Mesenchymal stem cell (in vitro differentiated cells and primary cell): ENCODE results near the gene MTUS2.
A peak's percentile ranks its signal among the peaks of the same experiment; 100 is the strongest.

ENCODE experiments used
- DNase-seq: peaks from one replicate; pipeline ENCODE4 v3.0.0-alpha.2; 2013
- H2AFZ ChIP-seq: one replicate; pipeline ENCODE4 v1.6.1; 2013; ENCODE audit warnings: low read depth, mild to moderate bottlenecking, control low read depth, inconsistent platforms, low read length, moderate library complexity
- H2AK5ac ChIP-seq: 2 replicates; pipeline ENCODE4 v1.6.1; 2013; ENCODE audit warnings: low read length, moderate library complexity, mild to moderate bottlenecking, inconsistent platforms; ENCODE audit not compliant: severe bottlenecking
- H2BK120ac ChIP-seq: one replicate; pipeline ENCODE4 v1.6.1; 2013; ENCODE audit warnings: low read depth, mild to moderate bottlenecking, inconsistent platforms, low read length, moderate library complexity
- H2BK12ac ChIP-seq, 2 experiments: one replicate each; pipeline ENCODE4 v1.6.1; 2013; ENCODE audit warnings: inconsistent platforms in 2 of 2, low read length in 2 of 2, mild to moderate bottlenecking in 2 of 2, moderate library complexity in 2 of 2, control low read depth in 1 of 2
- H2BK15ac ChIP-seq: one replicate; pipeline ENCODE4 v1.6.1; 2013; ENCODE audit warnings: mild to moderate bottlenecking, low read depth, inconsistent platforms; ENCODE audit not compliant: poor library complexity, severe bottlenecking
- H2BK5ac ChIP-seq: 2 replicates; pipeline ENCODE4 v1.6.1; 2013; ENCODE audit warnings: low read depth, mild to moderate bottlenecking, low read length, control low read depth, inconsistent platforms; ENCODE audit not compliant: poor library complexity, severe bottlenecking
- H3K14ac ChIP-seq, 2 experiments: one replicate each; pipeline ENCODE4 v1.6.1; 2013; ENCODE audit warnings: inconsistent platforms in 2 of 2, low read length in 2 of 2, control low read depth in 1 of 2, mild to moderate bottlenecking in 1 of 2, moderate library complexity in 1 of 2
- H3K18ac ChIP-seq, 2 experiments: one replicate each; pipeline ENCODE4 v1.6.1; 2013; ENCODE audit warnings: inconsistent platforms in 2 of 2, low read length in 2 of 2, control low read depth in 1 of 2, low read depth in 1 of 2, mild to moderate bottlenecking in 1 of 2
- H3K23ac ChIP-seq, 2 experiments: one replicate each; pipeline ENCODE4 v1.6.1; 2013; ENCODE audit warnings: inconsistent platforms in 2 of 2, low read length in 2 of 2, mild to moderate bottlenecking in 2 of 2, moderate library complexity in 2 of 2, control low read depth in 1 of 2
- H3K27ac ChIP-seq: 2 replicates; pipeline ENCODE4 v1.5.1; 2013; ENCODE audit warnings: mild to moderate bottlenecking, moderate library complexity, low read length, control low read depth, inconsistent platforms; ENCODE audit not compliant: poor library complexity, severe bottlenecking
- H3K27me3 ChIP-seq, 2 experiments: 2 replicates each; pipeline versions ENCODE4 v1.6.1 to v1.7.0; 2013; ENCODE audit warnings: low read length in 2 of 2, mild to moderate bottlenecking in 2 of 2, moderate library complexity in 2 of 2, control low read depth in 1 of 2, inconsistent platforms in 1 of 2; ENCODE audit not compliant: control insufficient read depth in 1 of 2, insufficient read depth in 1 of 2
- H3K36me3 ChIP-seq, 2 experiments: 2 replicates each; pipeline versions ENCODE4 v1.6.1 to v1.7.0; 2013; ENCODE audit warnings: low read length in 2 of 2, control low read depth in 1 of 2, inconsistent platforms in 1 of 2, low read depth in 1 of 2, mild to moderate bottlenecking in 1 of 2; ENCODE audit not compliant: insufficient read depth in 2 of 2, control insufficient read depth in 1 of 2
- H3K4ac ChIP-seq, 2 experiments: one replicate each; pipeline ENCODE4 v1.6.1; 2013; ENCODE audit warnings: inconsistent platforms in 2 of 2, low read length in 2 of 2, mild to moderate bottlenecking in 2 of 2, moderate library complexity in 2 of 2, control low read depth in 1 of 2, low read depth in 1 of 2
- H3K4me1 ChIP-seq: 2 replicates; pipeline ENCODE4 v1.6.1; 2013; ENCODE audit warnings: low read depth, low read length, control low read depth; ENCODE audit not compliant: control insufficient read depth, insufficient read depth
- H3K4me2 ChIP-seq: 2 replicates; pipeline ENCODE4 v1.6.1; 2013; ENCODE audit warnings: low read length, mild to moderate bottlenecking, inconsistent platforms; ENCODE audit not compliant: poor library complexity, severe bottlenecking
- H3K4me3 ChIP-seq, 2 experiments: 2 replicates each; pipeline versions ENCODE4 v1.5.1 to v1.7.0; 2013; ENCODE audit warnings: low read length in 2 of 2, mild to moderate bottlenecking in 2 of 2, control low read depth in 1 of 2, low read depth in 1 of 2; ENCODE audit not compliant: insufficient read depth in 1 of 2
- H3K79me1 ChIP-seq: replicated peaks from 2 replicates; pipeline ENCODE4 v1.6.1; 2013; ENCODE audit warnings: mild to moderate bottlenecking, control low read depth, low read length, inconsistent platforms; ENCODE audit not compliant: poor library complexity, severe bottlenecking
- H3K9ac ChIP-seq: 2 replicates; pipeline ENCODE4 v1.7.0; 2013; ENCODE audit warnings: mild to moderate bottlenecking, low read length, moderate library complexity
- H3K9me3 ChIP-seq: 2 replicates; pipeline ENCODE4 v1.7.0; 2013; ENCODE audit warnings: mild to moderate bottlenecking, low read length; ENCODE audit not compliant: control insufficient read depth
- H4K8ac ChIP-seq: one replicate; pipeline ENCODE4 v1.6.1; 2013; ENCODE audit warnings: inconsistent platforms, mild to moderate bottlenecking, low read length, moderate library complexity
- H4K91ac ChIP-seq: one replicate; pipeline ENCODE4 v1.6.1; 2013; ENCODE audit warnings: mild to moderate bottlenecking, low read length, inconsistent platforms
- WGBS: methylation state at CpG from one replicate; pipeline ENCODE4 v1.1.7; 2013; ENCODE audit warnings: mixed read lengths; 5-methylcytosine and 5-hydroxymethylcytosine counted together

Gene MTUS2

GRCh38 chr13:29317828-29318227 is 497.7 kb downstream of the MTUS2 start:
- no peak overlapping the region for H2BK120ac ChIP-seq
- H2AFZ ChIP-seq: no peak overlapping the region
- H3K14ac ChIP-seq: no peak overlapping the region
- H2BK15ac ChIP-seq: no peak overlapping the region
- DNase-seq: no peak
- H3K27me3 ChIP-seq: no peaks in the 10 kb centered on the region
- H2BK5ac ChIP-seq: no peak overlapping the region
- H3K4me3 ChIP-seq: no peak overlapping the region
- H3K9me3 ChIP-seq: no peaks in the 10 kb centered on the region
- whole genome bisulfite sequencing: 53% methylated on average over 3 of the region's 5 CpGs
- no peak overlapping the region for H3K4me2 ChIP-seq
- no peak overlapping the region for H4K8ac ChIP-seq
- no peaks in the 10 kb centered on the region for H3K36me3 ChIP-seq
- no peak overlapping the region for H3K23ac ChIP-seq
- no peak overlapping the region for H3K18ac ChIP-seq
- no peaks in the 10 kb centered on the region for H3K79me1 ChIP-seq
- no peak overlapping the region for H2BK12ac ChIP-seq
- no peak overlapping the region for H2AK5ac ChIP-seq
- no peak overlapping the region for H3K27ac ChIP-seq
- no peaks in the 10 kb centered on the region for H3K4me1 ChIP-seq
- H3K9ac ChIP-seq: no peak overlapping the region
- H4K91ac ChIP-seq: no peak overlapping the region
- no peak overlapping the region for H3K4ac ChIP-seq

DNA sequence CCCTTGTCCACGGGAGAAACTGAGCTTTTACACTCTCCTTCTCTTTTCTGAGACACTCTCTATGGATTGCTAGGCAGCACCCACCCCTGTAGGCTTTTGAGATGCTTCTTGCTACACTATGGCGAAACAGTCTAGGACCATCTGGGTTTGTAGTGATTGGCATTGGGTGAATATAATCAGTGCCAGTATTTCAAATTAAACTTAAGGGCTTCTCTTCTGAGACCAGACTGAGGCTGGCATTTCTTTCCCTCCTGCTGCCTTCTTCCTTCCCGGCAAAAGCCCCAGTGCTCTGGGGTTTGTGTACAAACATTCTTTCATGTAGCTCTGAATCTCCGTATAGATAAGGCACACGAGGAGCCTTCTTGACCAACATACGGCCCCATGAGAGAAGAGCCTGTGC is 498.6 kb downstream of the MTUS2 start:
- Histone ChIP-seq H3K9ac (no peak overlapping the region), H3K27me3 (no peaks in the 10 kb centered on the region), H2BK15ac (no peak overlapping the region), H3K4me3 (no peak overlapping the region), H2BK5ac (no peak overlapping the region), H2AK5ac (no peak overlapping the region), H4K8ac (no peak overlapping the region), H2AFZ (no peak overlapping the region), H3K27ac (no peak overlapping the region), H4K91ac (no peak overlapping the region), H3K14ac (no peak overlapping the region), H3K79me1 (no peaks in the 10 kb centered on the region), H3K4me2 (no peak overlapping the region), H2BK12ac (no peak overlapping the region), H3K9me3 (no peaks in the 10 kb centered on the region), H3K4me1 (no peaks in the 10 kb centered on the region), H3K36me3 (no peaks in the 10 kb centered on the region), H3K23ac (no peak overlapping the region), H2BK120ac (no peak overlapping the region), H3K18ac (no peak overlapping the region), H3K4ac (no peak overlapping the region)
- DNase-seq: no peak
- 71% methylated on average over 6 of the region's 6 CpGs for WGBS

DNA sequence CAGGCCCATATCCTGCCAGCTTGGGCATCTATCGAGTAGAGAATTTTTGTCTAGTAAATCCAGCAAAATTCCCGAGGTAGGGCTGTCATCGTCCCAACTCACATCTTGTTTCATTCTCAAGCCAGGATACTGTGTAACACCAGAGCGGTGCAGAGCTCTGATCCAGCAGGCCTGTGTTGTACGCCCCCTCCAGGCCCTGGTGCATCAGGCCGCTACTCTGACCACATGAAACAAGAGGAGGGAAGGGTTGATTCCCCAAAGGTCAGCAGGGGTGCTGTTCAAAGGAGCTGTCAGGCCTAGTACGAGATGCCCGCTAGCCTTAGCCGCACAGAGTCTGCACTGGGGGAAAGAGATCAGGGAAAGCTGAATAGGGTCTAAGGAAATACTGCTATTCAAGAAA is 499.3 kb downstream of the MTUS2 start:
- Histone ChIP-seq H3K4ac (no peak overlapping the region), H3K79me1 (no peaks in the 10 kb centered on the region), H3K27ac (no peak overlapping the region), H2BK120ac (no peak overlapping the region), H3K27me3 (no peaks in the 10 kb centered on the region), H3K4me2 (no peak overlapping the region), H2AFZ (no peak overlapping the region), H3K9me3 (no peaks in the 10 kb centered on the region), H3K14ac (no peak overlapping the region), H2BK15ac (no peak overlapping the region), H3K36me3 (no peaks in the 10 kb centered on the region), H3K4me3 (peak overlapping the region in 1 of 2 experiments; percentile 18), H2AK5ac (no peak overlapping the region), H4K8ac (no peak overlapping the region), H3K18ac (no peak overlapping the region), H2BK5ac (no peak overlapping the region), H3K23ac (no peak overlapping the region), H4K91ac (no peak overlapping the region), H2BK12ac (no peak overlapping the region), H3K9ac (no peak overlapping the region), H3K4me1 (no peaks in the 10 kb centered on the region)
- no peak for DNase-seq
- 89% methylated on average over 9 of the region's 9 CpGs for WGBS

DNA sequence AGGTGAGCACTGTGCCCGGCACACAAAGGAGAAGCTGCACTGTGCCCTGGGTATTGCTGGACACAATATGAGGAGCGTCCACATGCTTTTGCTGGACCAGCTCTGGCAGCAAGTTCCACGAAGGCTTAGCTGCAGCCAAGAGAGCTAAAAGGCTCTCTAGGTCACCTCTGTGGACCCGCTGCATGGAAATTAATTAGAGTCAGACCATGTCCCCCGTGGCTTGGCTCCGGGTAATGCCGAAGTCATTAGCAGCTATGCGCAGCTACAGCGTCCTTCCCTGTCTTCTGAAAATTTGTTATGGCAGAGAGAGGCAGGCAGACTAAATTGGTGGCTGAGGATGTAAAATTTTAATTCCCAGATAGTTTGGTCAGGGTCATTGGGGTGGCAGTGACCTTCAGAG is 503.8 kb downstream of the MTUS2 start:
- H3K4me2 ChIP-seq: no peak overlapping the region
- H3K36me3 ChIP-seq: no peaks in the 10 kb centered on the region
- no peak overlapping the region for H2AFZ ChIP-seq
- WGBS: 86% methylated on average over 9 of the region's 9 CpGs
- H3K4me3 ChIP-seq: no peak overlapping the region
- no peaks in the 10 kb centered on the region for H3K9me3 ChIP-seq
- H2BK5ac ChIP-seq: no peak overlapping the region
- no peaks in the 10 kb centered on the region for H3K27me3 ChIP-seq
- no peak overlapping the region for H4K8ac ChIP-seq
- no peak overlapping the region for H3K14ac ChIP-seq
- H3K9ac ChIP-seq: no peak overlapping the region
- no peak overlapping the region for H4K91ac ChIP-seq
- no peaks in the 10 kb centered on the region for H3K4me1 ChIP-seq
- no peak overlapping the region for H2BK120ac ChIP-seq
- H3K27ac ChIP-seq: no peak overlapping the region
- no peak overlapping the region for H3K4ac ChIP-seq
- no peaks in the 10 kb centered on the region for H3K79me1 ChIP-seq
- no peak overlapping the region for H3K18ac ChIP-seq
- DNase-seq: no peak
- H2BK15ac ChIP-seq: no peak overlapping the region
- no peak overlapping the region for H2AK5ac ChIP-seq
- no peak overlapping the region for H3K23ac ChIP-seq
- H2BK12ac ChIP-seq: no peak overlapping the region
